Glomerular visceral epithelial cell (primary cell): ENCODE results near the gene ZDHHC7.
A peak's percentile ranks its signal among the peaks of the same experiment; 100 is the strongest.

Source experiments
- DNase-seq: peaks from one replicate; pipeline ENCODE4 v3.0.0-alpha.2; 2016; ENCODE audit errors: extremely low spot score

ZDHHC7 gene

DNA sequence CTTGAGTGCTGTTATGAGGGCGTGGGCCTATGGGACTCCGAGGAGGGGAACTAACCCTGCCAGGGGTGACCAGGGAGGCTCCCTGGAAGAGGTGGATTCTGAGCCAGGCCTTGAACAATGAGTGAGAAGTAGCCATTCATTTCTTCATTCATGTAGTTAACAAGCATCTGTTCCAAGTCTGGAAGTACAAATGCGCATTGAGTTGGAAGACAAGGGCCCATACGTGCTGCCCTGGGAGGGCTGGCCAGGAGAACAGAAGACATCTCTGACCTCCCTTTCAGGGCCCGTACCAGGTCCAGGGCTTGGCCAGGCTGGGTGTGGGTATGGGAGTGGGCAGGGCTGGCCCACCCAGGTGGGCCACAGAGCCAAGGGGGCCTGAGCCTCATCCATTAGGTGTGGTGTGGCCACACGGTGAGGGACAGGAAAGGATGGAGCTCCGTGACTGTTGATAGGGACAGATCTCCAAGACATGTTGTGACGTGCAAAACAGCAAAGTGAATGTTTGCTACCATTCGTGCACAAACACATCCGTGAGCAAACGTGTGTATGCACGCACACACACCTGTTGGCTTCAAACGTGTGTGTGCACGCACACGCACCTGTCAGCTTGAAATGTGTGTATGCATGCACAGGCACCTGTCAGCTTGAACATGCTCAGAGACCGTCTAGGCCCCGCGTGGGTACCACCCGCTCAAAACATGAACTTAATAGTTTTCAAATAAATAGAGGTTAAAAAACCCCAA lies 46.8 kb downstream of the ZDHHC7 start:
- no peak for DNase-seq

GRCh38 chr16:84963066-84963465 lies 48.3 kb downstream of the ZDHHC7 start:
- no peak for DNase-seq

DNA sequence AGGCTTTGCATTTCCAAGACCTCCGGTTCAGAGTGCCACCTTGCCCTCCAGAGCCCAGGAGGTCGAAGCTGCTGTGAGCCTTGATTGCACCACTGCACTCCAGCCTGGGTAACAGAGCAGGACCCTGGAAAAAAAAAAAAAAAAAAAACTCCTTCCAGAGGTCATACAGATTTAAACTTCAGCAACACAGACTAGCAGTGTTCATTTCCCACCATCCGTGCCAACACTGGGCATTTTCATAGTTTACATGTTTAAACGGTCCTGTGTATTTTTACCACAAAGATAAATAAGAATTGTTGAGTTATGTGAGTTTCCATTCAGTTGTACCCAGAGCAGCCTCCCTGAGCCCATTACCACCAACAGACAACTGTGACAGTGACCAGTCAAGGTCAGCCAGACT lies 50.4 kb downstream of the ZDHHC7 start:
- DNase-seq, result no peak

DNA sequence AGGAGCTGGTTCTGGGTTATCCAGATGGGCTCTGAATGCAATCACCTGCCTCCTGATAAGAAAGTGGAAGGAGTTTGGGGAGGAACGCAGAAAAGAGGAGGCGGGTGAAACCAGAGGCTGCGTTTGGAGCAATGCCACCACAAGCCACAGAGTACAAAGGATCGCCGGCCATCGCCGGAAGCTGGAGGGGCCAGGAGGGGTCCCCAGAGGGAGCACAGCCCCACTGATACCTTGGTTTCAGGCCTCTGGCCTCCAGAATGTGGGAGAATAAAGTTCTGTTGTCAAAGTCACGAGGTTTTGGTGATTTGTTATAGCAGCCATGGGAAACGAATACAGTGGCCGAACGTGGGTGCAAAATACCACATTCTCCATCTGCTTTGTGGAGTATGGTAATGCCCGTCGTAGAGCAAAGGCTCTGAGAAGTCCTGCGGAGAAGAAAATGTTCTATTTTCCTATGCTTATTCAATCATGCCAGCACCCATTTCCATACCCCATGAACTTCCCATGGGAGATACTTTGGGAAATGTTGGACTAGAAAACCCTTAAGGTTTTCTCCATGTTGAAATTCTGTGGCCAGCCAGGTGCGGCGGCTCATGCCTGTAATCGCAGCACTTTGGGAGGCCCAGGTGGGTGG lies 51.4 kb downstream of the ZDHHC7 start:
- no peak for DNase-seq

DNA sequence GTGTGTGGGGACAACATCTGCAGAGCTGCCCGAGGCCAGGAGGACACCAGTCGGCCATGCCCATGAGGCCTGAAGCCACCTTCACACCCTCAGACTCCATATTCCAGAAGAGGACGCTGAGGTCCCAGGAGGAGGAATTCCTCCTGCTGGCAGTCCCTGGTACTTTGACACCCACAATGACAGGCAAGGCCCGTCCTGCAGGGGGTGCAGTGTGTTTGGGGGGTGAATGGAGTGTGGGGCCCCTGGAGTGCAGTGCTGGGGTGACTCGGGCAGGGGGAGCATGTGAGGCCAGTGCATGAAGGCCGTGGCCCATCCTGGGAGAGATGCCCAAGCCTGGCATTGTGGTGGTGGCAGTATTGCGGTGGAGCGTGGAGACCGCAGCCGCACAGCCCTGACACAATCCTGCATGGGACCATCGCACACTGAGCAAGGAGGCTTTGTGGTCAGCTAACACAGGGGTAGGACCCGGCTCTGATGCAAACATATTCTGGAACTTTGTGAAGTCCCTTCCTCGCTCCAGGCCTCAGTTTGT lies 52.2 kb downstream of the ZDHHC7 start:
- no peak for DNase-seq

DNA sequence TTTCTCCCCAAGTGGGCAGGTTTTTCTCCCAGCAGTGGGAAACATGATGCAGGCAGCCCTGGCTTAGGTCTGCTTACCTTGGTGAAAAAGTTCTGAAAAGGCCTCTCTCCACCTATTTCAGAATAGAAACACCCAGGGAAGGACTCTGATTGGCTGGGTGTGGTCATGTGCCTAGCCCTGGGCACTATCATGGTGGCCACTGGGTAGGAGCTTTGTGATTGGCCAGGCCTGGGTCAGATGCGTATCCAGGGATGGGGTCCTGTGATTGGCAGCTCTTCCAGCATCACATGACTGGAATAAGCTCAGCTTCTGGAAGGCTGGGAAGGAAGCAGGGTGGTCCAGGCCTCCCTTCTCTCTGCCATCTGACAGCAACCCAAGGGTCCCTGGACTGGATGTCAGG lies 53.5 kb downstream of the ZDHHC7 start:
- no peak for DNase-seq

DNA sequence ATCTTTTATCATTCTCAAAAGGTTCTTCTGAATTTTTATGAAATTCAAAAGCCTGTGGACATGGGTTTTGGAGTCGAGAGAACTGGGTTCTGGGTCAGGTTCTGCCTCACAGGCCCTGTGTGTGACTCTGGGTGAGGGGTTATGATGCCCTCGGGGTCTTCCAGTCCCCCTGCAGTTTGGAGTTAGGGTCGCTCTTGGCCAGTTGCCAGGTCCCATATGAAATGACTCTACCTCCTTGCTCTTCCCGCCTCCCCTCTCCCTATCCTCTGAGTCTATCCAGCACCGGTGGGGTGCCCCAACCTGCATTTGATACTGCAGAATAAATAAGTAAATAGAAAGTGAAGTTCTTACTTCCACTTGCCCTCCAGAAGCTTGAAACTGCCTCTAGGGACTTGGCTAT lies 54.1 kb downstream of the ZDHHC7 start:
- DNase-seq, result no peak

GRCh38 chr16:84955427-84955826 lies 55.9 kb downstream of the ZDHHC7 start:
- no peak for DNase-seq

- DNase-seq, result no peak
Observed at GRCh38 chr16:84953190-84953746, 58.1 kb downstream of the ZDHHC7 start.

DNA sequence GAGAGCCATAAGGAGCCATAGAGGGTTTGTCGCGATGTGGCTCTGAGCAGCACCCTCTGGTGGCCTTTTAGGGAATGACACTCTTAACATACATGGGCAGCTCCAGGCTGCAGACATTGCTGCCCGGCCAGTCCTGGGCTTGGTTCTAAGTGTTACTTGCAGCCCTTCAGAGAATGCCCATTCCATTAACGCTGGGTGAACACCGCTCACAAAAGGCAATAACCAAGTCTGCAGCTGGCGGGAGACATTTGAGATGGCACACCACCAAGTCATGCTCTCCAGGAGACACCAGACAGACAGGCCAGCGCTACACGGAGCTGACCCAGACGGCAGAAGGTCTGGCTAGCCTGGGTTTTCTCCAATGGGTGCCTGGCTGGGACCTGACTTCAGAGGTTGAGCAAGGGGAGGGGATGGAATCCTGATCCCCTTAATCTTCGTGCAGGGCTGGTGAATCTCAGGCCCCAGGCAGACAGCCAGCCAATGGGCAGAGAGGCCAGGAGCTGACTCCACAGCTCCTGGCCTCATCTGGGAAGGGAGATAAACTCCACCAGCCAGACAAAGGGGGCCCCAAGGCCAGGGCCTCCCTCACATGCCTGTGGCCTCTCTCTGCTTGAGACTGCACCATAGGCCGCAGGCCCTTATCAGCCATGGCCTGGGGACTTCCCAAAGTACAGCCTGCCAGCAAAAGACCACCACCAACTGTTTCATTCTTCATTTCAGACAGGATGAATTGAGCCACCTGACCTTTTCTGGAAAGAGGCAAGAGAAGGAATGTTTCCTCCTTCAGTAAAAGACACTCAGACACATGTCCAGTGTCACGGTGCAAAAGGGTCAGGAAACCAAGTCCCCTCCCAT lies 58.8 kb downstream of the ZDHHC7 start:
- peak; percentile 82 for DNase-seq

DNA sequence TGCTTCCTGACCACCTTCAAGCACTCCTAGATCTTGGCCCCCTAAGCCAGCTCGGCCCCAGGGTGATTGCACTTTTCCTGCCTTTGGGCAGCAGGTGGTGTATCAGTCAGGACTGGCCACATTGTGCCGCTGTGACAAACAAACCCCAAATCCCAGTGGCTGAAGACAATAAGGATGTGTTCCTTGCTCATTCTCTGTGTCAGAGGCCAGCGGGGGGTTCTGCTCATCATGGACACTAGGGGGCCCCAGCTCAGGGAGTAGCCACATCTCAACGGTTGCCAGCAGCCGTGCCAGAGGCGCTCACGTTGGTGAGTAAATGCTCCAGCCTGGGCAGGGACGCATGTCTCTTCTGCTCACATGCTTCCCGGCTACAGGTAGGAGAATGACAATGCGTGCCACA lies 60.4 kb downstream of the ZDHHC7 start:
- no peak for DNase-seq

GRCh38 chr16:84949772-84950436 lies 61.4 kb downstream of the ZDHHC7 start:
- no peak for DNase-seq

DNA sequence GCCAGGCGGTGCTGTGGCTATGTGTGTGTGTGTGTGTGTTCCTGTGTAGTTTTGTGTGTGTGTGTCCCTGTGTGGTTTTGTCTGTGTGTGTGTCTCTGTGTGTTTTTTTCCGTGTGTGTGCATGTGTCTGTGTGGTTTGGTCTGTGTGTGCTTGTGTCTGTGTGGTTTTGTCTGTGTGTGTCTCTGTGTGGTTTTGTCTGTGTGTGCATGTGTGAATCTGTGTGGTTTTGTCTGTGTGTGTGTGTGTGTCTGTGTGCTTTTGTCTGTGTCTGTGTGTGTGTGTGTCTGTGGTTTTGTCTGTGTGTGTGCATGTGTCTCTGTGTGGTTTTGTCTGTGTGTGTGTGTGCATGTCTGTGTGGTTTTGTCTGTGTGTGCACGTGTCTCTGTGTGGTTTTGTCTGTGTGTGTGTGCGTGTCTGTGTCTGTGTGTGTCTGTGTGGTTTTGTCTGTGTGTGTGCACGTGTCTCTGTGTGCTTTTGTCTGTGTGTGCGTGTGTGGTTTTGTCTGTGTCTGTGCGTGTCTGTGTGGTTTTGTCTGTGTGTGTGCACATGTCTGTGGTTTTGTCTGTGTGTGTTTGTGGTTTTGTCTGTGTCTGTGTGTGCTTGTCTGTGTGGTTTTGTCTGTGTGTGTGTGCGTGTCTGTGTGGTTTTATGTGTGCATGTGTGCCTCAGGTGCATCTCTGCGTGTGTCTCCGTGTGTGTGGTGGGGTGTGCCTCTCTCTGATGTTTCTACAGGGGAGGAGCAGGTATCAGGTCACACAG lies 62.3 kb downstream of the ZDHHC7 start:
- no peak for DNase-seq

DNA sequence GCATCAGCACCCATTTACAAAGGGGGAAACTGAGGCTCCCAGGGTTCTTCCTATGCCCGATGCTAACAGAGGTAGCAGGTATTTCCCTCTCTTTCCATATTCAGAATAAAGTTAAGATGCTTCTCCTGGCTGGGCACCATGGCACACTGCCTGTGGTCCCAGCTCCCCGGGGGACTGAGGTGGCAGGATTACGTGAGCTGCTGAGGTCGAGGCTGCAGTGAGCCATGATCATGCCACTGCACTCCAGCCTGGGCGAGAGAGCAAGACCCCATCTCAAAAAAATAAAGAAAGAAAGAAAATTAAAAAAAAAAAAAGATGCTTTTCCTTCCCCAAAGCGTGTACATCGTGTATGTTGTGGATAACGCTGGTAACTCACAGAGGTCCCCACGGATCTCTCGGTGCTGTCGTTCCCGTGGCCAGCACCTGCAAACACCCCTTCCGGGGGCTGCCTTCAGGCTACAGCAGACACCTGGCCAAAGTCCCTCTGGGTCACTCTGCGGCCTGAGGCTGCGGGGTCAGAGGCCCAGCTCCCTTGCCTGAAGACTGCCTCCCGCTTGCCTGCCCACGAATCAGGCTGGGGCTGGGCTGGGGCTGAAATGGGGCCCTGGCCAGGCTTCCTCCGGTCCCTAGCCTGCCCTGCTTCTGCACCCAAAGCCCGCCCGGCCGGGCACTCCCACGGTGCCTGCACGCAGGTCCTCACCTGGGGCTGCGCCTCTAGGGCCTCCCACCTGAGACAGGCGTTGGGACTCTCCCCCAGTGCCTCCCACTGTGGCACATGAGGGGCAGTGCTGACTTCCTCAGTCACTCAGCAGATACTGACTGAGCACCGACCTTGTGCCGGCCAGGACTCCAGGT lies 63.1 kb downstream of the ZDHHC7 start:
- DNase-seq, result no peak

- DNase-seq, result no peak
Observed at GRCh38 chr16:84947022-84947421, 64.3 kb downstream of the ZDHHC7 start.

DNA sequence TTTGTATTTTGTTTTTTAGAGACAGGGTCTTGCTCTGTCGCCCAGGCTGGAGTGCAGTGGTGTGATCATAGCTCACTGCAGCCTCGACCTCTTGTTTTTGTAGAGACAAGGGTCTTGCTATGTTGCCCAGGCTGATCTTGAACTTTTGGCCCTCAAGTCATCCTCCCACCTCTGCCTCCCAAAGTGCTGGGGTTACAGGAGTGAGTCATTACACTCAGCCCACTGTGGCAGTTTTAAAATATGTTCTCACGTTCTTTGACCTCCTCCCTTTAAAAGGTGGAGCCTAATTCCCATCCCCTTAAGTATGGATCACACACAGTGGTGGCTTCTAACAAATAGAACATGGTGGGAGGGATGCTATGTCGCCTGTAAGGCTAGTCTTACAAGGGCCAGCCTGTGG lies 67.7 kb downstream of the ZDHHC7 start:
- DNase-seq, result no peak

GRCh38 chr16:84942786-84943185 lies 68.5 kb downstream of the ZDHHC7 start:
- no peak for DNase-seq

GRCh38 chr16:84941921-84942320 lies 69.4 kb downstream of the ZDHHC7 start:
- peak; percentile 20 for DNase-seq

- DNase-seq, result no peak
Observed at GRCh38 chr16:84940670-84941551, 70.4 kb downstream of the ZDHHC7 start.
